DOHH2 (cell line): Measurements from ENCODE around the gene MC5R.
A peak's percentile ranks its signal among the peaks of the same experiment; 100 is the strongest.

Experiments used
- H3F3A ChIP-seq: fragments of 200-600 bp; sonication (generic), shearing (Covaris generic); 2 replicates; pipeline ENCODE4 v1.6.0; 2016; ENCODE audit warnings: antibody characterized with exemption, mild to moderate bottlenecking; ENCODE audit not compliant: control insufficient read depth, insufficient read depth
- H3K27ac ChIP-seq: fragments of 200-600 bp; sonication (generic); 2 replicates; pipeline ENCODE4 v1.5.1; 2014; ENCODE audit warnings: low read depth, mild to moderate bottlenecking, low read length, moderate library complexity
- H3K27me3 ChIP-seq: fragments of 200-600 bp; sonication (generic); 2 replicates; pipeline ENCODE4 v1.6.1; 2014; ENCODE audit warnings: mild to moderate bottlenecking, low read length, mixed read lengths; ENCODE audit not compliant: control insufficient read depth
- H3K36me3 ChIP-seq: fragments of 200-600 bp; sonication (generic); 2 replicates; pipeline ENCODE4 v1.6.1; 2014; ENCODE audit warnings: mild to moderate bottlenecking, low read length, moderate library complexity, mixed read lengths; ENCODE audit not compliant: control insufficient read depth
- H3K4me1 ChIP-seq: fragments of 200-600 bp; sonication (generic); 2 replicates; pipeline ENCODE4 v1.6.1; 2014; ENCODE audit warnings: mild to moderate bottlenecking, low read length, mixed read lengths; ENCODE audit not compliant: control insufficient read depth
- H3K4me2 ChIP-seq: fragments of 200-600 bp; sonication (generic); 2 replicates; pipeline ENCODE4 v1.6.0; 2014; ENCODE audit warnings: mild to moderate bottlenecking, low read length, moderate library complexity
- H3K4me3 ChIP-seq: fragments of 200-600 bp; sonication (generic); 2 replicates; pipeline ENCODE4 v1.5.1; 2014; ENCODE audit warnings: mild to moderate bottlenecking, low read length, mixed read lengths
- H3K79me2 ChIP-seq: fragments of 200-600 bp; sonication (generic); 2 replicates; pipeline ENCODE4 v1.6.1; 2014; ENCODE audit warnings: mild to moderate bottlenecking, low read length, mixed read lengths; ENCODE audit not compliant: control insufficient read depth
- H3K9me2 ChIP-seq: fragments of 200-600 bp; sonication (generic); replicated peaks from 2 replicates; pipeline ENCODE4 v1.6.1; 2014; ENCODE audit warnings: mild to moderate bottlenecking, low read length, mixed read lengths; ENCODE audit not compliant: control insufficient read depth
- H3K9me3 ChIP-seq: fragments of 200-600 bp; sonication (generic); 2 replicates; pipeline ENCODE4 v1.6.1; 2014; ENCODE audit warnings: antibody characterized with exemption, low read length, mixed read lengths; ENCODE audit not compliant: control insufficient read depth, insufficient read depth
- H4K20me1 ChIP-seq: fragments of 200-600 bp; sonication (generic); 2 replicates; pipeline ENCODE4 v1.6.0; 2014; ENCODE audit warnings: low read depth, mild to moderate bottlenecking, antibody characterized with exemption, low read length, moderate library complexity; ENCODE audit not compliant: control insufficient read depth, insufficient read depth
- EZH2phosphoT487 ChIP-seq: fragments of 200-600 bp; sonication (generic); IDR thresholded peaks from 2 replicates; pipeline ENCODE4 v1.6.1; 2017; ENCODE audit warnings: borderline replicate concordance, mild to moderate bottlenecking, antibody characterized with exemption, low read length, moderate library complexity, mixed read lengths
- TF ChIP-seq, protein P1 (sequence below): fragments of 200-600 bp; sonication (generic); IDR thresholded peaks from one replicate; pipeline ENCODE4 v1.5.1; 2014; ENCODE audit warnings: antibody characterized with exemption, mild to moderate bottlenecking, low read depth, low read length; ENCODE audit not compliant: poor library complexity, severe bottlenecking

Gene MC5R

GRCh38 chr18:13823707-13824395 lies at the start of gene MC5R:
TSS of gene MC5R (plus strand) at chr18:13824149. CDS start at chr18:13825766, 1,617 bp downstream.
- Histone ChIP-seq H3K9me3 (no peaks in the 10 kb centered on the region), H3K4me2 (peak within 1 kb of the TSS; percentile 73), H3K4me3 (peak within 1 kb of the TSS; percentile 61), H3K4me1 (peaks cover 9% of the 10 kb centered on the region), H3K27ac (no peak within 1 kb of the TSS), H3K36me3 (no peaks in the 10 kb centered on the region), H3K27me3 (peaks cover 22% of the 10 kb centered on the region), H3K9me2 (no peaks in the 10 kb centered on the region; the same call in 1 of the 2 replicates), H3F3A (no peaks in the 10 kb centered on the region), H4K20me1 (no peaks in the 10 kb centered on the region), H3K79me2 (no peaks in the 10 kb centered on the region)
- TF ChIP-seq, protein P1, sequence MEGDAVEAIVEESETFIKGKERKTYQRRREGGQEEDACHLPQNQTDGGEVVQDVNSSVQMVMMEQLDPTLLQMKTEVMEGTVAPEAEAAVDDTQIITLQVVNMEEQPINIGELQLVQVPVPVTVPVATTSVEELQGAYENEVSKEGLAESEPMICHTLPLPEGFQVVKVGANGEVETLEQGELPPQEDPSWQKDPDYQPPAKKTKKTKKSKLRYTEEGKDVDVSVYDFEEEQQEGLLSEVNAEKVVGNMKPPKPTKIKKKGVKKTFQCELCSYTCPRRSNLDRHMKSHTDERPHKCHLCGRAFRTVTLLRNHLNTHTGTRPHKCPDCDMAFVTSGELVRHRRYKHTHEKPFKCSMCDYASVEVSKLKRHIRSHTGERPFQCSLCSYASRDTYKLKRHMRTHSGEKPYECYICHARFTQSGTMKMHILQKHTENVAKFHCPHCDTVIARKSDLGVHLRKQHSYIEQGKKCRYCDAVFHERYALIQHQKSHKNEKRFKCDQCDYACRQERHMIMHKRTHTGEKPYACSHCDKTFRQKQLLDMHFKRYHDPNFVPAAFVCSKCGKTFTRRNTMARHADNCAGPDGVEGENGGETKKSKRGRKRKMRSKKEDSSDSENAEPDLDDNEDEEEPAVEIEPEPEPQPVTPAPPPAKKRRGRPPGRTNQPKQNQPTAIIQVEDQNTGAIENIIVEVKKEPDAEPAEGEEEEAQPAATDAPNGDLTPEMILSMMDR: peak; percentile 94
- peak; percentile 63; the same call in 1 of the 2 replicates for TF ChIP-seq EZH2phosphoT487

- no peaks in the 10 kb centered on the region for H3K9me2 ChIP-seq
- no peaks in the 10 kb centered on the region for H3K4me1 ChIP-seq
- no peaks in the 10 kb centered on the region for H4K20me1 ChIP-seq
- no peaks in the 10 kb centered on the region for H3K36me3 ChIP-seq
- H3K27me3 ChIP-seq: no peaks in the 10 kb centered on the region
- H3K9me3 ChIP-seq: no peaks in the 10 kb centered on the region
- H3K4me2 ChIP-seq: no peak overlapping the region
- H3K4me3 ChIP-seq: no peak overlapping the region
- no peak overlapping the region for H3K27ac ChIP-seq
- TF ChIP-seq EZH2phosphoT487: no peak
- TF ChIP-seq, protein P1: no peak
- no peaks in the 10 kb centered on the region for H3F3A ChIP-seq
- no peaks in the 10 kb centered on the region for H3K79me2 ChIP-seq
These were observed 48.9 kb upstream of the MC5R start for GRCh38 chr18:13775058-13775457.

DNA sequence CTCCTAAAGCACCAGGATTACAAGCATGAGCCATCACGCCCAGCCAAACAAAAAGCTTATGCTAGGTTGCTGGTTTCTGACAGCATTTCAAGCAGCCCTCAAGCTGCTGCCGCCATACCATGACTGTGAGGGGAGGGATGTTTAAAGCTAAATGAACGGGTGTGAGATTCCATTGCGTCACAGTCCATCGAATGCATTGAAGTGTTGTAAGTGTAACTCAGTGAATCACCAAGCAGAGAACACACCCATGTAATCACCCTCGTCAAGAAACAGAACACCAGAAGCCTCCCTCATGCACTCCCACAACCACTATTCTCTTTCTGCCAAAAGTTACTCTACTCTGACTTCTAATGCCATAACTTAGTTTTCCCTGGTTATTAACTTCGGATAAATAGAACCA lies 32.8 kb upstream of the MC5R start:
- Histone ChIP-seq H3F3A (no peaks in the 10 kb centered on the region), H3K9me2 (no peaks in the 10 kb centered on the region), H3K4me1 (no peaks in the 10 kb centered on the region), H3K27ac (no peak overlapping the region), H3K79me2 (no peaks in the 10 kb centered on the region), H3K4me3 (no peak overlapping the region), H4K20me1 (no peaks in the 10 kb centered on the region), H3K36me3 (no peaks in the 10 kb centered on the region), H3K27me3 (no peaks in the 10 kb centered on the region), H3K4me2 (no peak overlapping the region), H3K9me3 (no peaks in the 10 kb centered on the region)
- TF ChIP-seq EZH2phosphoT487: no peak
- TF ChIP-seq, protein P1: no peak
